ENCODE measurements around the gene BCAP31.

DNA sequence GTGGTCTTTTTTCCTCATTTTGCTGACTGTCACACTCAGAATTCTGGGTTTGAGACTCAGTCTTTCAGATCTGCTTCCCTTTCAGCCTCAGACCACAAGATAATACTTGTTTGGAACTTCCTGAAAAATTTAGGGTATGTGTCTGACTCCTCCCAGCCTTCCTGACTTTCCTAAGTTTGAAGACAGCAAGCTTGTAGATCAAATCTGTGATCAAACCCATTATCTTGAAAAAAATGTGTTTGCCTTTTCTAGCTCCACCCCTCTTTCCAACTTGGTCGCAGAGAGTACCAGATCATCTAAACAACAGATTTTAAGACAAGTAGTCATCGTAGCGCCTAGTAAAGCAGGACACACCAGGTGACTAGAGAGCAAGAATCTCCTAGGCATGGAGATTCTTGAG lies 9.9 kb downstream of the BCAP31 start:
- TF ChIP-seq POLR2AphosphoS5 (IDR thresholded peaks at IDR 0.05; ENCODE audit: low read depth, low read length) (no peak), POLR2A (IDR thresholded peaks at IDR 0.05; ENCODE audit: low read depth, low read length) (no peak)
